Memory B cell (primary cell): ENCODE data around the gene RBM34.
"Not testable (repeated sequence)": the region's sequence is repeated elsewhere in the genome, so short reads cannot be mapped to it uniquely, and the experiment has no call there.

Experiments
- ATAC-seq: fragments of 150-1000 bp; cut with Tn5 transposase; 2 replicates; pipeline ENCODE4 v1.10.0; 2021; ENCODE audit warnings: low read depth, mild to moderate bottlenecking, moderate library complexity
- DNase-seq, 2 donors: peaks; one replicate each; pipeline ENCODE4 v3.0.0; 2022; ENCODE audit warnings: low spot score in 2 of 2
- H3K27ac Mint-ChIP-seq: one replicate; pipeline ENCODE4 v1.8.0; 2022; ENCODE audit warnings: mild to moderate bottlenecking, moderate library complexity, mixed read lengths
- H3K27me3 Mint-ChIP-seq: one replicate; pipeline ENCODE4 v1.8.0; 2022; ENCODE audit warnings: mixed read lengths
- H3K36me3 Mint-ChIP-seq: one replicate; pipeline ENCODE4 v1.8.0; 2022; ENCODE audit warnings: mild to moderate bottlenecking, mixed read lengths
- H3K4me1 Mint-ChIP-seq: one replicate; pipeline ENCODE4 v1.8.0; 2022; ENCODE audit warnings: mixed read lengths
- H3K4me3 Mint-ChIP-seq: one replicate; pipeline ENCODE4 v1.8.0; 2022; ENCODE audit warnings: mild to moderate bottlenecking, moderate library complexity, mixed read lengths
- H3K9me3 Mint-ChIP-seq: one replicate; pipeline ENCODE4 v1.8.0; 2022; ENCODE audit warnings: mixed read lengths

Gene RBM34

GRCh38 chr1:235160957-235161684 is at the start of gene RBM34:
Gene RBM34, minus strand, starts transcription at chr1:235161250. Its CDS starts 24 bp downstream, at chr1:235161226.
- peak within 1 kb of the TSS; percentile 96 for H3K27ac Mint-ChIP-seq
- H3K27me3 Mint-ChIP-seq = no peaks in the 10 kb centered on the region
- peak within 1 kb of the TSS; percentile 90 for H3K4me3 Mint-ChIP-seq
- H3K9me3 Mint-ChIP-seq = no peaks in the 10 kb centered on the region
- peaks cover 4% of the 10 kb centered on the region for H3K36me3 Mint-ChIP-seq
- peaks cover 10% of the 10 kb centered on the region for H3K4me1 Mint-ChIP-seq
- peak; percentile 92 for ATAC-seq
- DNase-seq = peak; percentile 90

- peaks cover 4% of the 10 kb centered on the region for H3K4me1 Mint-ChIP-seq
- DNase-seq = no peak
- H3K9me3 Mint-ChIP-seq = no peaks in the 10 kb centered on the region
- no peaks in the 10 kb centered on the region for H3K27me3 Mint-ChIP-seq
- no peak overlapping the region for H3K4me3 Mint-ChIP-seq
- peak overlapping the region; percentile 10 for H3K27ac Mint-ChIP-seq
- peaks cover 18% of the 10 kb centered on the region for H3K36me3 Mint-ChIP-seq
- no peak for ATAC-seq
Measured at GRCh38 chr1:235207209-235207565, 46.1 kb upstream of the RBM34 start.

- DNase-seq = no peak
Measured at GRCh38 chr1:235206533-235207208, 45.6 kb upstream of the RBM34 start.

GRCh38 chr1:235205687-235206086 is 44.6 kb upstream of the RBM34 start:
- H3K27ac Mint-ChIP-seq = peak overlapping the region; percentile 7
- DNase-seq = no peak
- ATAC-seq = no peak
- no peaks in the 10 kb centered on the region for H3K9me3 Mint-ChIP-seq
- no peaks in the 10 kb centered on the region for H3K27me3 Mint-ChIP-seq
- H3K36me3 Mint-ChIP-seq = peaks cover 14% of the 10 kb centered on the region
- H3K4me1 Mint-ChIP-seq = peaks cover 4% of the 10 kb centered on the region
- H3K4me3 Mint-ChIP-seq = no peak overlapping the region

More at GRCh38 chr1:235206533-235207208, 45.6 kb upstream of the RBM34 start:
- no peak for ATAC-seq
- Mint-ChIP-seq H3K36me3 (peaks cover 16% of the 10 kb centered on the region), H3K4me1 (peaks cover 4% of the 10 kb centered on the region), H3K27ac (peak overlapping the region; percentile 10), H3K27me3 (no peaks in the 10 kb centered on the region), H3K9me3 (no peaks in the 10 kb centered on the region), H3K4me3 (no peak overlapping the region)

- ATAC-seq (no peak), DNase-seq (no peak)
- Mint-ChIP-seq H3K27ac (no peak overlapping the region), H3K9me3 (no peaks in the 10 kb centered on the region), H3K4me3 (no peak overlapping the region), H3K4me1 (peaks cover 4% of the 10 kb centered on the region), H3K36me3 (peaks cover 19% of the 10 kb centered on the region), H3K27me3 (no peaks in the 10 kb centered on the region)
Measured at GRCh38 chr1:235203428-235203827, 42.4 kb upstream of the RBM34 start.

- not testable (repeated sequence) for DNase-seq, H3K9me3 Mint-ChIP-seq, H3K4me3 Mint-ChIP-seq, H3K27ac Mint-ChIP-seq, ATAC-seq, H3K4me1 Mint-ChIP-seq, H3K27me3 Mint-ChIP-seq
- H3K36me3 Mint-ChIP-seq = peaks cover 19% of the 10 kb centered on the region
Measured at GRCh38 chr1:235202447-235202846, 41.4 kb upstream of the RBM34 start.

GRCh38 chr1:235199441-235199840 is 38.4 kb upstream of the RBM34 start:
- Mint-ChIP-seq H3K9me3 (no peaks in the 10 kb centered on the region), H3K4me3 (no peak overlapping the region), H3K27ac (peak overlapping the region; percentile 69), H3K36me3 (peaks cover 5% of the 10 kb centered on the region), H3K4me1 (no peaks in the 10 kb centered on the region), H3K27me3 (no peaks in the 10 kb centered on the region)
- no peak for DNase-seq
- ATAC-seq = no peak

- Mint-ChIP-seq H3K27ac (peak overlapping the region; percentile 60), H3K4me3 (no peak overlapping the region), H3K9me3 (no peaks in the 10 kb centered on the region), H3K27me3 (no peaks in the 10 kb centered on the region), H3K36me3 (peaks cover 15% of the 10 kb centered on the region), H3K4me1 (no peaks in the 10 kb centered on the region)
- ATAC-seq (no peak), DNase-seq (no peak)
Measured at GRCh38 chr1:235190431-235190830, 29.4 kb upstream of the RBM34 start.

- DNase-seq = no peak
- H3K4me1 Mint-ChIP-seq = no peaks in the 10 kb centered on the region
- ATAC-seq = no peak
- no peaks in the 10 kb centered on the region for H3K9me3 Mint-ChIP-seq
- no peak overlapping the region for H3K4me3 Mint-ChIP-seq
- H3K27ac Mint-ChIP-seq = no peak overlapping the region
- H3K36me3 Mint-ChIP-seq = peaks cover 20% of the 10 kb centered on the region
- H3K27me3 Mint-ChIP-seq = no peaks in the 10 kb centered on the region
Measured at GRCh38 chr1:235187316-235187715, 26.3 kb upstream of the RBM34 start.

GRCh38 chr1:235181561-235182245 is 20.7 kb upstream of the RBM34 start:
- Mint-ChIP-seq H3K36me3 (peaks cover 21% of the 10 kb centered on the region), H3K4me3 (no peak overlapping the region), H3K9me3 (no peaks in the 10 kb centered on the region), H3K4me1 (no peaks in the 10 kb centered on the region), H3K27me3 (no peaks in the 10 kb centered on the region), H3K27ac (peak overlapping the region; percentile 75)
- DNase-seq (no peak), ATAC-seq (no peak)

GRCh38 chr1:235180916-235181460 is 19.9 kb upstream of the RBM34 start:
- Mint-ChIP-seq H3K36me3 (peaks cover 21% of the 10 kb centered on the region), H3K4me3 (no peak overlapping the region), H3K27me3 (no peaks in the 10 kb centered on the region), H3K9me3 (no peaks in the 10 kb centered on the region), H3K4me1 (no peaks in the 10 kb centered on the region), H3K27ac (peak overlapping the region; percentile 75)
- DNase-seq (no peak), ATAC-seq (no peak)

- Mint-ChIP-seq H3K4me3 (no peak overlapping the region), H3K27me3 (no peaks in the 10 kb centered on the region)
- no peak for ATAC-seq
Measured at GRCh38 chr1:235176486-235176885, 15.4 kb upstream of the RBM34 start.

GRCh38 chr1:235169986-235170385 is 8.9 kb upstream of the RBM34 start:
- Mint-ChIP-seq H3K27ac (no peak overlapping the region), H3K4me1 (no peaks in the 10 kb centered on the region), H3K9me3 (no peaks in the 10 kb centered on the region), H3K27me3 (no peaks in the 10 kb centered on the region), H3K36me3 (peaks cover 8% of the 10 kb centered on the region), H3K4me3 (no peak overlapping the region)
- no peak for ATAC-seq
- DNase-seq = no peak

More at GRCh38 chr1:235176486-235176885, 15.4 kb upstream of the RBM34 start:
- no peaks in the 10 kb centered on the region for H3K9me3 Mint-ChIP-seq
- H3K36me3 Mint-ChIP-seq = peaks cover 14% of the 10 kb centered on the region
- no peak for DNase-seq
- no peaks in the 10 kb centered on the region for H3K4me1 Mint-ChIP-seq
- no peak overlapping the region for H3K27ac Mint-ChIP-seq

- no peak for DNase-seq
- H3K27ac Mint-ChIP-seq = no peak overlapping the region
Measured at GRCh38 chr1:235168375-235168774, 7.3 kb upstream of the RBM34 start.

More at GRCh38 chr1:235168375-235168774, 7.3 kb upstream of the RBM34 start:
- Mint-ChIP-seq H3K9me3 (no peaks in the 10 kb centered on the region), H3K36me3 (peaks cover 6% of the 10 kb centered on the region), H3K27me3 (no peaks in the 10 kb centered on the region), H3K4me3 (no peak overlapping the region), H3K4me1 (no peaks in the 10 kb centered on the region)
- no peak for ATAC-seq
